Astrocyte (in vitro differentiated cells and primary cell): ENCODE results near the gene MARK2. TPM values are rescaled to one million over a fixed set of nuclear protein-coding genes. Genes with fewer than 3 reads are reported as not detected.

Experiments
- DNase-seq: peaks from one replicate; pipeline ENCODE4 v3.0.0-alpha.2; 2010; ENCODE audit warnings: low read depth
- FAIRE-seq: peaks from 2 replicates; lab custom pipeline; 2011; peaks lifted over from hg19 to GRCh38; lab: Jason Lieb, UNC
- H2AFZ ChIP-seq: 2 replicates; pipeline ENCODE4 v1.6.0; 2012; ENCODE audit warnings: low read depth, low read length, inconsistent platforms
- H3K27ac ChIP-seq: 2 replicates; pipeline ENCODE4 v1.5.1; 2011; ENCODE audit warnings: low read depth, low read length, inconsistent platforms
- H3K27me3 ChIP-seq: 2 replicates; pipeline ENCODE4 v1.6.0; 2011; ENCODE audit warnings: low read length, inconsistent platforms; ENCODE audit not compliant: insufficient read depth
- H3K36me3 ChIP-seq: 2 replicates; pipeline ENCODE4 v1.5.1; 2011; ENCODE audit warnings: low read length, inconsistent platforms; ENCODE audit not compliant: insufficient read depth
- H3K4me1 ChIP-seq: 2 replicates; pipeline ENCODE4 v1.5.1; 2011; ENCODE audit warnings: low read length, inconsistent platforms; ENCODE audit not compliant: insufficient read depth
- H3K4me2 ChIP-seq: 2 replicates; pipeline ENCODE4 v1.6.0; 2012; ENCODE audit warnings: low read length, inconsistent platforms
- H3K4me3 ChIP-seq: 2 replicates; pipeline ENCODE4 v1.5.1; 2011; ENCODE audit warnings: low read depth, mild to moderate bottlenecking, low read length, inconsistent platforms; ENCODE audit not compliant: insufficient read depth
- H3K79me2 ChIP-seq: 2 replicates; pipeline ENCODE4 v1.6.0; 2012; ENCODE audit warnings: mild to moderate bottlenecking, low read length, inconsistent platforms; ENCODE audit not compliant: insufficient read depth
- H3K9ac ChIP-seq: 2 replicates; pipeline ENCODE4 v1.6.0; 2012; ENCODE audit warnings: mild to moderate bottlenecking, low read length, inconsistent platforms
- H3K9me3 ChIP-seq: 2 replicates; pipeline ENCODE4 v1.5.1; 2012; ENCODE audit warnings: low read depth, mild to moderate bottlenecking, low read length, inconsistent platforms; ENCODE audit not compliant: insufficient read depth
- H4K20me1 ChIP-seq: 2 replicates; pipeline ENCODE4 v1.6.0; 2012; ENCODE audit warnings: low read length, inconsistent platforms; ENCODE audit not compliant: insufficient read depth
- H3K27ac Mint-ChIP-seq: one replicate; pipeline ENCODE4 v1.8.0; 2021; ENCODE audit warnings: mild to moderate bottlenecking, mixed read lengths; ENCODE audit not compliant: unreplicated experiment
- H3K27me3 Mint-ChIP-seq: one replicate; pipeline ENCODE4 v1.8.0; 2021; ENCODE audit warnings: low read depth, mixed read lengths; ENCODE audit not compliant: unreplicated experiment
- H3K36me3 Mint-ChIP-seq: one replicate; pipeline ENCODE4 v1.8.0; 2021; ENCODE audit warnings: low read depth, mixed read lengths; ENCODE audit not compliant: unreplicated experiment
- H3K4me1 Mint-ChIP-seq: one replicate; pipeline ENCODE4 v1.8.0; 2021; ENCODE audit warnings: low read depth, mixed read lengths; ENCODE audit not compliant: unreplicated experiment
- H3K4me3 Mint-ChIP-seq: one replicate; pipeline ENCODE4 v1.8.0; 2021; ENCODE audit warnings: mild to moderate bottlenecking, moderate library complexity, mixed read lengths; ENCODE audit not compliant: unreplicated experiment
- H3K9me3 Mint-ChIP-seq: one replicate; pipeline ENCODE4 v1.8.0; 2021; ENCODE audit warnings: mild to moderate bottlenecking, mixed read lengths; ENCODE audit not compliant: unreplicated experiment
- CTCF ChIP-seq: IDR thresholded peaks from 2 replicates; pipeline ENCODE4 v1.5.1; 2011; ENCODE audit warnings: low read depth, mild to moderate bottlenecking, inconsistent platforms, low read length, moderate library complexity; ENCODE audit not compliant: insufficient read depth
- EZH2 ChIP-seq: IDR thresholded peaks from 2 replicates; pipeline ENCODE4 v1.6.1; 2012; ENCODE audit warnings: mild to moderate bottlenecking, low read length, inconsistent platforms; ENCODE audit not compliant: insufficient read depth
- total RNA-seq: library from RNA; stranded (reverse); gene quantifications from 2 replicates; pipeline ENCODE4 v1.2.1, GENCODE V29; 2021

The MARK2 gene
- total RNA-seq, 1 donor from 2014 or later, result 38.1 TPM

- no peaks in the 10 kb centered on the region for H3K4me1 Mint-ChIP-seq
Observed at GRCh38 chr11:63834535-63835157, 4.3 kb upstream of the MARK2 start.

GRCh38 chr11:63835158-63835545, 3.8 kb upstream of the MARK2 start:
- Histone ChIP-seq H4K20me1 (peaks cover 9% of the 10 kb centered on the region), H3K9ac (no peak overlapping the region), H3K36me3 (no peaks in the 10 kb centered on the region), H3K4me2 (no peak overlapping the region), H3K4me1 (peaks cover 12% of the 10 kb centered on the region), H3K27ac (no peak overlapping the region), H3K79me2 (peaks cover 10% of the 10 kb centered on the region), H3K9me3 (no peaks in the 10 kb centered on the region), H2AFZ (no peak overlapping the region), H3K4me3 (no peak overlapping the region), H3K27me3 (no peaks in the 10 kb centered on the region)
- H3K4me1 Mint-ChIP-seq, result no peaks in the 10 kb centered on the region
- no peaks in the 10 kb centered on the region for H3K27me3 Mint-ChIP-seq
- no peak overlapping the region for H3K27ac Mint-ChIP-seq
- peaks cover 4% of the 10 kb centered on the region for H3K36me3 Mint-ChIP-seq
- H3K4me3 Mint-ChIP-seq, result no peak overlapping the region
- no peak for FAIRE-seq
- no peak for TF ChIP-seq EZH2
- no peak for TF ChIP-seq CTCF
- DNase-seq, result no peak
- no peaks in the 10 kb centered on the region for H3K9me3 Mint-ChIP-seq

More at GRCh38 chr11:63834535-63835157, 4.3 kb upstream of the MARK2 start:
- Histone ChIP-seq H2AFZ (no peak overlapping the region), H3K4me1 (peaks cover 9% of the 10 kb centered on the region), H3K27ac (no peak overlapping the region), H3K36me3 (no peaks in the 10 kb centered on the region), H3K79me2 (peaks cover 5% of the 10 kb centered on the region), H3K9me3 (no peaks in the 10 kb centered on the region), H4K20me1 (peaks cover 7% of the 10 kb centered on the region), H3K4me3 (no peak overlapping the region), H3K27me3 (no peaks in the 10 kb centered on the region), H3K9ac (no peak overlapping the region), H3K4me2 (no peak overlapping the region)
- DNase-seq (no peak), FAIRE-seq (no peak)
- Mint-ChIP-seq H3K36me3 (peaks cover 4% of the 10 kb centered on the region), H3K27me3 (no peaks in the 10 kb centered on the region), H3K9me3 (no peaks in the 10 kb centered on the region), H3K27ac (no peak overlapping the region), H3K4me3 (no peak overlapping the region)
- TF ChIP-seq EZH2 (no peak), CTCF (no peak)

GRCh38 chr11:63837027-63837688, 1.8 kb upstream of the MARK2 start:
- peaks cover 4% of the 10 kb centered on the region for H3K36me3 Mint-ChIP-seq
- FAIRE-seq, result no peak
- no peak overlapping the region for H3K4me2 ChIP-seq
- no peaks in the 10 kb centered on the region for H3K9me3 Mint-ChIP-seq
- peaks cover 31% of the 10 kb centered on the region for H3K4me1 ChIP-seq
- no peak overlapping the region for H3K4me3 Mint-ChIP-seq
- no peak overlapping the region for H3K9ac ChIP-seq
- H4K20me1 ChIP-seq, result peaks cover 29% of the 10 kb centered on the region
- no peak overlapping the region for H3K27ac ChIP-seq
- no peak overlapping the region for H3K4me3 ChIP-seq
- DNase-seq, result no peak
- TF ChIP-seq CTCF, result peak; percentile 91
- TF ChIP-seq EZH2, result no peak
- H3K27me3 ChIP-seq, result no peaks in the 10 kb centered on the region
- H3K4me1 Mint-ChIP-seq, result peaks cover 17% of the 10 kb centered on the region
- no peaks in the 10 kb centered on the region for H3K36me3 ChIP-seq
- no peaks in the 10 kb centered on the region for H3K27me3 Mint-ChIP-seq
- H2AFZ ChIP-seq, result no peak overlapping the region
- no peak overlapping the region for H3K27ac Mint-ChIP-seq
- no peaks in the 10 kb centered on the region for H3K9me3 ChIP-seq
- peaks cover 30% of the 10 kb centered on the region for H3K79me2 ChIP-seq
